Prostate gland (tissue), 2 donors: ENCODE results near the gene VENTX. TPM values are rescaled to one million over a fixed set of nuclear protein-coding genes. Genes with fewer than 3 reads are reported as not detected.

ENCODE experiments used
- DNase-seq: peaks from one replicate; pipeline ENCODE4 v3.0.0-alpha.2; 2019; ENCODE audit warnings: low spot score
- H3K27ac ChIP-seq, 2 donors: fragments of 200-600 bp; sonication (generic); 2 replicates each; pipeline ENCODE4 v1.5.1; 2017 to 2019
- H3K27me3 ChIP-seq: fragments of 200-600 bp; sonication (generic); replicated peaks from 2 replicates; pipeline ENCODE4 v1.5.1; 2019; ENCODE audit not compliant: insufficient read depth
- H3K36me3 ChIP-seq, 2 donors: fragments of 200-600 bp; sonication (generic); 1 replicate in 1 of 2; 2 replicates in 1 of 2; pipeline versions ENCODE4 v1.5.1 to v1.8.1; 2017 to 2019
- H3K4me1 ChIP-seq: fragments of 200-600 bp; sonication (generic); replicated peaks from 2 replicates; pipeline ENCODE4 v1.5.1; 2019
- H3K4me3 ChIP-seq, 2 donors: fragments of 200-600 bp; sonication (generic); 2 replicates each; pipeline ENCODE4 v1.5.1; 2017 to 2019
- H3K9me3 ChIP-seq: fragments of 200-600 bp; sonication (generic); 2 replicates; pipeline ENCODE4 v1.5.1; 2017
- POLR2A ChIP-seq: fragments of 450-650 bp; IDR thresholded peaks from one replicate; pipeline ENCODE4 v1.6.1; 2016; ENCODE audit warnings: antibody characterized with exemption, mild to moderate bottlenecking
- POLR2AphosphoS5 ChIP-seq: sonication (generic); formaldehyde crosslinking; IDR thresholded peaks from one replicate; pipeline ENCODE4 v1.6.1; 2017; ENCODE audit warnings: antibody characterized with exemption
- WGBS: methylation state at CpG from one replicate; pipeline ENCODE4 v1.1.5; 2018; 5-methylcytosine and 5-hydroxymethylcytosine counted together
- intact Hi-C: fragments of 100-400 bp; cut with DNase I; formaldehyde crosslinking; loops from one replicate; pipeline ENCODE4 v1.14.2; 2022
- total RNA-seq, 2 donors: library from RNA; depleted of rRNA; stranded (reverse); fragments of >200 nt; gene quantifications; one replicate each; pipeline ENCODE4 v1.1.0, GENCODE V29; 2016
- TF ChIP-seq, protein P1 (sequence below), 4 experiments: fragments of 200-600 bp in 2 of 4; fragments of 450-650 bp in 2 of 4; sonication (generic) in 2 of 4; IDR thresholded peaks; 1 replicate in 3 of 4; 2 replicates in 1 of 4; pipeline ENCODE4 v1.5.1; 2016 to 2019; ENCODE audit warnings: antibody characterized with exemption in 4 of 4, mild to moderate bottlenecking in 2 of 4, moderate library complexity in 2 of 4

The VENTX gene
- total RNA-seq, 2 donors from 2014 or later, result 0.18 to 1.8 TPM

GRCh38 chr10:133215586-133215985 lies 22.1 kb upstream of the VENTX start:
- Histone ChIP-seq H3K27me3 (peaks cover 9% of the 10 kb centered on the region), H3K36me3 (no peaks in the 10 kb centered on the region), H3K4me1 (no peaks in the 10 kb centered on the region), H3K27ac (no peak overlapping the region), H3K4me3 (no peak overlapping the region), H3K9me3 (no peaks in the 10 kb centered on the region)
- no peak for DNase-seq
- TF ChIP-seq, protein P1, sequence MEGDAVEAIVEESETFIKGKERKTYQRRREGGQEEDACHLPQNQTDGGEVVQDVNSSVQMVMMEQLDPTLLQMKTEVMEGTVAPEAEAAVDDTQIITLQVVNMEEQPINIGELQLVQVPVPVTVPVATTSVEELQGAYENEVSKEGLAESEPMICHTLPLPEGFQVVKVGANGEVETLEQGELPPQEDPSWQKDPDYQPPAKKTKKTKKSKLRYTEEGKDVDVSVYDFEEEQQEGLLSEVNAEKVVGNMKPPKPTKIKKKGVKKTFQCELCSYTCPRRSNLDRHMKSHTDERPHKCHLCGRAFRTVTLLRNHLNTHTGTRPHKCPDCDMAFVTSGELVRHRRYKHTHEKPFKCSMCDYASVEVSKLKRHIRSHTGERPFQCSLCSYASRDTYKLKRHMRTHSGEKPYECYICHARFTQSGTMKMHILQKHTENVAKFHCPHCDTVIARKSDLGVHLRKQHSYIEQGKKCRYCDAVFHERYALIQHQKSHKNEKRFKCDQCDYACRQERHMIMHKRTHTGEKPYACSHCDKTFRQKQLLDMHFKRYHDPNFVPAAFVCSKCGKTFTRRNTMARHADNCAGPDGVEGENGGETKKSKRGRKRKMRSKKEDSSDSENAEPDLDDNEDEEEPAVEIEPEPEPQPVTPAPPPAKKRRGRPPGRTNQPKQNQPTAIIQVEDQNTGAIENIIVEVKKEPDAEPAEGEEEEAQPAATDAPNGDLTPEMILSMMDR (IDR thresholded peaks at IDR 0.05), result no peak
- no peak for TF ChIP-seq POLR2A
- no peak for TF ChIP-seq POLR2AphosphoS5
- 87% methylated on average over 19 of the region's 27 CpGs for WGBS
- intact Hi-C loops, result no loop called here

DNA sequence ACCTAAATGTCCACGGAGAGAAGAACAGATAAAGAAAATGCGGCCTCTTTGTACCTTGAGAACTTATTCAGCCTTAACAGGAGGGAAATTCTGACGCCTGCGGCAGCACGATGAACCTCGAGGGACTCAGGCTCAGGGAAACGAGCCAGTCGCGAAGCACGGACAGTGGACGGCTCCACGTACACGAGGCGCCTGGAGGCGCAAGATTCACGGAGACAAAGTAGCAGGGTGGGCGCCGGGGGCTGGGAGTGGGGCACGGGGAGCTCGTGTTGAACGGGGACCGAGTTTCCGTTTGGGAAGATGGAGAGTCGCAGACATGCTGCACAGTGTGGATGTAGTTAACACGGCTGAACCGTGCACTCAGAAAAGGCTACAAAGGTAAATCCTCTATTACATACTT lies 20.9 kb upstream of the VENTX start:
- Histone ChIP-seq H3K9me3 (no peaks in the 10 kb centered on the region), H3K36me3 (no peaks in the 10 kb centered on the region), H3K4me1 (no peaks in the 10 kb centered on the region), H3K27ac (no peak overlapping the region), H3K4me3 (no peak overlapping the region), H3K27me3 (peaks cover 15% of the 10 kb centered on the region)
- 82% methylated on average over 26 of the region's 26 CpGs for WGBS
- intact Hi-C loops, result no loop called here
- no peak for DNase-seq
- TF ChIP-seq POLR2AphosphoS5, result no peak
- no peak for TF ChIP-seq POLR2A
- TF ChIP-seq, protein P1 (IDR thresholded peaks at IDR 0.05), result no peak

GRCh38 chr10:133217800-133218589 lies 19.7 kb upstream of the VENTX start:
- H3K36me3 ChIP-seq, result no peaks in the 10 kb centered on the region
- intact Hi-C loops, result no loop called here
- TF ChIP-seq POLR2AphosphoS5 (no peak), POLR2A (no peak)
- TF ChIP-seq, protein P1 (IDR thresholded peaks at IDR 0.05), result no peak
- no peak overlapping the region for H3K4me3 ChIP-seq
- no peak for DNase-seq
- 91% methylated on average over 25 of the region's 25 CpGs for WGBS
- H3K27ac ChIP-seq, result no peak overlapping the region
- H3K27me3 ChIP-seq, result peaks cover 15% of the 10 kb centered on the region
- no peaks in the 10 kb centered on the region for H3K4me1 ChIP-seq
- no peaks in the 10 kb centered on the region for H3K9me3 ChIP-seq

DNA sequence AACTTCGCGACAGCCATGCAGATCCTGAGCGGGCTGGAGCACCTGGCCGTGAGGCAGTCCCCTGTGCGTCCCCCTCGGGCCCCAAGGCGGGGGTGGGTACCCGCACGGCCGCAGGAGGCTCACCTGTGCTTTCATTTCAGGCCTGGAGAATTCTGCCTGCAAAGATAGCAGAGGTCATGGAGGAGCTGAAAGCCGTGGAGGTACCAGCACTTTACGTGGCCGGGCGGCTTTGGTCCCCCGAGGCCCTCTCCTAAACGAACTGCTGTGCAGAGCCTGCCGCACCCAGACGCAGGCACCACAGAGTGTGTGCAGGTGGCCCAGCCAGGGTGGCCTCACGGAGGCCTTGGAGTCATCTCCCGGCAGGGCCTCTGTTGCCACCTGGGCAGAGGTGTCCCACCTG lies 18.8 kb upstream of the VENTX start:
- Histone ChIP-seq H3K9me3 (no peaks in the 10 kb centered on the region), H3K27me3 (peaks cover 15% of the 10 kb centered on the region), H3K4me1 (no peaks in the 10 kb centered on the region), H3K4me3 (no peak overlapping the region), H3K27ac (no peak overlapping the region), H3K36me3 (no peaks in the 10 kb centered on the region)
- DNase-seq, result no peak
- TF ChIP-seq, protein P1 (IDR thresholded peaks at IDR 0.05), result no peak
- no peak for TF ChIP-seq POLR2AphosphoS5
- TF ChIP-seq POLR2A, result no peak
- intact Hi-C loops, result no loop called here
- 50% methylated on average over 12 of the region's 20 CpGs for WGBS

DNA sequence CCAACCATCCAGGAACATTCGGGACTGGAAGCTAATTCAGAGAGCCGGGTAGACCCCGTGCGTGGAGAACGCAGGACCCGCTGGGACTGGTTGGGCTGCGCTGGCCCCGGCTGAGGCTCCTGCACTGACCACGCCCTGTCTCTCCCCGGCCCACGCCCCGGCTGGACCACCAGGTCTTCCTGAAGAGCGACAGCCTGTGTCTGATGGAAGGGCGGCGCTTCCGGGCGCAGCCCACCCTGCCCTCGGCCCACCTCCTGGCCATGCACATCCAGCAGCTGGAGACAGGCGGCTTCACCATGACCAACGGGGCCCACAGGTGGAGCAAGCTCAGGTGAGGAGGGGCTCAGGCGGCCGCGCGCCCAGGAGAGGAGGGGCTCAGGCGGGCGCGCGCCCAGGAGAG lies 17.9 kb upstream of the VENTX start:
- 5% methylated on average over 24 of the region's 28 CpGs for WGBS
- Histone ChIP-seq H3K4me3 (no peak overlapping the region), H3K36me3 (no peaks in the 10 kb centered on the region), H3K27ac (no peak overlapping the region), H3K27me3 (peaks cover 15% of the 10 kb centered on the region), H3K4me1 (no peaks in the 10 kb centered on the region), H3K9me3 (no peaks in the 10 kb centered on the region)
- intact Hi-C loops, result no loop called here
- TF ChIP-seq, protein P1 (IDR thresholded peaks at IDR 0.05), result no peak
- TF ChIP-seq POLR2AphosphoS5 (no peak), POLR2A (no peak)
- DNase-seq, result no peak
